ENCODE measurements around the gene KLF18.

The KLF18 gene

GRCh38 chr1:44158871-44159270 lies 17.4 kb upstream of the KLF18 start:
- H3K4me3 ChIP-seq (ENCODE audit: severe bottlenecking), result no peak overlapping the region
- ATAC-seq (ENCODE audit: low read depth) (no peak), DNase-seq (ENCODE audit: low spot score) (no peak)
- no peaks in the 10 kb centered on the region for H3K36me3 ChIP-seq (ENCODE audit: low read depth)
- H3K27ac ChIP-seq (ENCODE audit: poor library complexity, severe bottlenecking), result no peak overlapping the region
- TF ChIP-seq CTCF (IDR thresholded peaks at IDR 0.05; ENCODE audit: poor library complexity, severe bottlenecking), result no peak
- H3K9me3 ChIP-seq (ENCODE audit: severe bottlenecking), result no peaks in the 10 kb centered on the region
- no peaks in the 10 kb centered on the region for H3K27me3 ChIP-seq (ENCODE audit: insufficient read depth, poor library complexity, severe bottlenecking)
- peaks cover 19% of the 10 kb centered on the region for H3K4me1 ChIP-seq (ENCODE audit: insufficient read depth, poor library complexity, severe bottlenecking)

- Histone ChIP-seq H3K4me3 (ENCODE audit: severe bottlenecking) (no peak overlapping the region), H3K27ac (ENCODE audit: poor library complexity, severe bottlenecking) (no peak overlapping the region), H3K27me3 (ENCODE audit: insufficient read depth, poor library complexity, severe bottlenecking) (no peaks in the 10 kb centered on the region), H3K9me3 (ENCODE audit: severe bottlenecking) (no peaks in the 10 kb centered on the region), H3K36me3 (ENCODE audit: low read depth) (no peaks in the 10 kb centered on the region), H3K4me1 (ENCODE audit: insufficient read depth, poor library complexity, severe bottlenecking) (peaks cover 22% of the 10 kb centered on the region)
- TF ChIP-seq CTCF (IDR thresholded peaks at IDR 0.05; ENCODE audit: poor library complexity, severe bottlenecking), result no peak
- DNase-seq (ENCODE audit: low spot score), result no peak
- ATAC-seq (ENCODE audit: low read depth), result no peak
Measured at GRCh38 chr1:44157903-44158302, 16.5 kb upstream of the KLF18 start.

GRCh38 chr1:44154049-44154448 lies 12.6 kb upstream of the KLF18 start:
- no peak for DNase-seq (ENCODE audit: low spot score)
- Histone ChIP-seq H3K27ac (ENCODE audit: poor library complexity, severe bottlenecking) (peak overlapping the region; percentile 90), H3K9me3 (ENCODE audit: severe bottlenecking) (no peaks in the 10 kb centered on the region), H3K4me1 (ENCODE audit: insufficient read depth, poor library complexity, severe bottlenecking) (peaks cover 22% of the 10 kb centered on the region), H3K27me3 (ENCODE audit: insufficient read depth, poor library complexity, severe bottlenecking) (no peaks in the 10 kb centered on the region), H3K4me3 (ENCODE audit: severe bottlenecking) (no peak overlapping the region), H3K36me3 (ENCODE audit: low read depth) (no peaks in the 10 kb centered on the region)
- no peak for ATAC-seq (ENCODE audit: low read depth)
- no peak for TF ChIP-seq CTCF (IDR thresholded peaks at IDR 0.05; ENCODE audit: poor library complexity, severe bottlenecking)

GRCh38 chr1:44152692-44153091 lies 11.3 kb upstream of the KLF18 start:
- no peaks in the 10 kb centered on the region for H3K36me3 ChIP-seq (ENCODE audit: low read depth)
- peaks cover 22% of the 10 kb centered on the region for H3K4me1 ChIP-seq (ENCODE audit: insufficient read depth, poor library complexity, severe bottlenecking)
- DNase-seq (ENCODE audit: low spot score) (no peak), ATAC-seq (ENCODE audit: low read depth) (no peak)
- no peak overlapping the region for H3K27ac ChIP-seq (ENCODE audit: poor library complexity, severe bottlenecking)
- H3K9me3 ChIP-seq (ENCODE audit: severe bottlenecking), result no peaks in the 10 kb centered on the region
- H3K4me3 ChIP-seq (ENCODE audit: severe bottlenecking), result no peak overlapping the region
- no peaks in the 10 kb centered on the region for H3K27me3 ChIP-seq (ENCODE audit: insufficient read depth, poor library complexity, severe bottlenecking)
- no peak for TF ChIP-seq CTCF (IDR thresholded peaks at IDR 0.05; ENCODE audit: poor library complexity, severe bottlenecking)

- no peak for ATAC-seq (ENCODE audit: low read depth)
- Histone ChIP-seq H3K4me3 (ENCODE audit: severe bottlenecking) (no peak overlapping the region), H3K4me1 (ENCODE audit: insufficient read depth, poor library complexity, severe bottlenecking) (peaks cover 22% of the 10 kb centered on the region), H3K27ac (ENCODE audit: poor library complexity, severe bottlenecking) (no peak overlapping the region), H3K9me3 (ENCODE audit: severe bottlenecking) (no peaks in the 10 kb centered on the region), H3K36me3 (ENCODE audit: low read depth) (no peaks in the 10 kb centered on the region), H3K27me3 (ENCODE audit: insufficient read depth, poor library complexity, severe bottlenecking) (no peaks in the 10 kb centered on the region)
- TF ChIP-seq CTCF (IDR thresholded peaks at IDR 0.05; ENCODE audit: poor library complexity, severe bottlenecking), result no peak
- no peak for DNase-seq (ENCODE audit: low spot score)
Measured at GRCh38 chr1:44151808-44152207, 10.4 kb upstream of the KLF18 start.
